HepG2 (cell line): ENCODE measurements around the gene IL6ST. TPM values are rescaled to one million over a fixed set of nuclear protein-coding genes. Genes with fewer than 3 reads are reported as not detected.

Experiments used
- ATAC-seq: fragments of 200-7000 bp; cut with Tn5 transposase; 3 replicates; pipeline ENCODE4 v1.9.1; 2020; ENCODE audit warnings: mild to moderate bottlenecking, moderate library complexity
- BruUV-seq: library from RNA; stranded (reverse); fragments of 400-500 nt; replicated peaks from 2 replicates; lab custom pipeline; 2021; lab: Mats Ljungman, UMichigan
- CTCF ChIA-PET: fragments of 300-600 bp; formaldehyde crosslinking; extraction: SDS; loops from one replicate; lab custom pipeline; 2021; ENCODE audit warnings: low total read pairs, inconsistent platforms, low intra/inter-chr PET ratio; lab: Yijun Ruan, JAX
- POLR2A ChIA-PET: fragments of 350-600 bp; sonication (Branson Sonifier 250); formaldehyde crosslinking; loops from one replicate; lab custom pipeline; 2020; ENCODE audit warnings: antibody characterized with exemption, inconsistent platforms; lab: Yijun Ruan, JAX
- DNase-seq: peaks from one replicate; pipeline ENCODE4 v3.0.0-alpha.2; 2015; ENCODE audit warnings: low spot score
- FAIRE-seq: peaks from 3 replicates; lab custom pipeline; 2011; peaks lifted over from hg19 to GRCh38; lab: Jason Lieb, UNC
- H2AFZ ChIP-seq: one replicate; pipeline ENCODE4 v1.6.1; 2011; ENCODE audit warnings: low read length, inconsistent platforms
- H3K27ac ChIP-seq: fragments of 300-600 bp; 3 replicates; pipeline ENCODE4 v1.8.0; 2011; ENCODE audit warnings: mixed run types, mild to moderate bottlenecking, mixed read lengths, low read length, inconsistent platforms; ENCODE audit not compliant: insufficient read depth; ENCODE audit errors: extremely low read length
- H3K27me3 ChIP-seq, 2 experiments: fragments of 200-600 bp in 1 of 2; 2 replicates in 1 of 2; 3 replicates in 1 of 2; pipeline versions ENCODE4 v1.6.0 to v1.8.0; 2011; ENCODE audit warnings: low read length in 2 of 2, mild to moderate bottlenecking in 2 of 2, moderate library complexity in 2 of 2, inconsistent platforms in 1 of 2; ENCODE audit not compliant: insufficient read depth in 2 of 2, control insufficient read depth in 1 of 2
- H3K36me3 ChIP-seq, 2 experiments: fragments of 200-600 bp in 1 of 2; replicated peaks in 1 of 2; 2 replicates in 1 of 2; 3 replicates in 1 of 2; pipeline versions ENCODE4 v1.5.1 to v1.8.0; 2011; ENCODE audit warnings: low read length in 2 of 2, inconsistent platforms in 1 of 2; ENCODE audit not compliant: insufficient read depth in 2 of 2, control insufficient read depth in 1 of 2
- H3K4me1 ChIP-seq: 2 replicates; pipeline ENCODE4 v1.5.1; 2012; ENCODE audit warnings: low read length, inconsistent platforms; ENCODE audit not compliant: insufficient read depth
- H3K4me2 ChIP-seq: 2 replicates; pipeline ENCODE4 v1.6.0; 2011; ENCODE audit warnings: low read depth, low read length, inconsistent platforms
- H3K4me3 ChIP-seq, 3 experiments: fragments of 200-600 bp in 1 of 3; sonication (generic), shearing (Covaris generic) in 1 of 3; replicated peaks in 1 of 3; 2 replicates each; pipeline ENCODE4 v1.5.1; 2011 to 2016; ENCODE audit warnings: low read length in 3 of 3, inconsistent platforms in 2 of 3, low read depth in 2 of 3, mild to moderate bottlenecking in 2 of 3, control low read depth in 1 of 3, mixed read lengths in 1 of 3; ENCODE audit not compliant: insufficient read depth in 1 of 3
- H3K79me2 ChIP-seq: one replicate; pipeline ENCODE4 v1.6.1; 2011; ENCODE audit warnings: low read length, inconsistent platforms; ENCODE audit not compliant: insufficient read depth
- H3K9ac ChIP-seq: 2 replicates; pipeline ENCODE4 v1.6.0; 2011; ENCODE audit warnings: mild to moderate bottlenecking, low read depth, low read length, inconsistent platforms; ENCODE audit not compliant: insufficient read depth
- H3K9me3 ChIP-seq: 2 replicates; pipeline ENCODE4 v1.5.1; 2012; ENCODE audit warnings: mild to moderate bottlenecking, low read length
- H4K20me1 ChIP-seq: 2 replicates; pipeline ENCODE4 v1.6.0; 2011; ENCODE audit warnings: inconsistent platforms, mild to moderate bottlenecking, low read length, moderate library complexity; ENCODE audit not compliant: insufficient read depth
- NFIC ChIP-seq: IDR thresholded peaks from 2 replicates; pipeline ENCODE4 v1.6.1; 2012; ENCODE audit warnings: mild to moderate bottlenecking, low read length, inconsistent platforms
- RBM39 ChIP-seq: fragments of 200-400 bp; formaldehyde crosslinking; IDR thresholded peaks from one replicate; pipeline ENCODE4 v1.6.1; 2018; ENCODE audit warnings: antibody characterized with exemption, mild to moderate bottlenecking, low read depth, low read length; ENCODE audit not compliant: poor library complexity, severe bottlenecking
- RORA ChIP-seq: sonication (generic); formaldehyde crosslinking; IDR thresholded peaks from 2 replicates; pipeline ENCODE4 v1.5.0; 2020; ENCODE audit warnings: mild to moderate bottlenecking, missing genetic modification reagents, moderate library complexity
- TFAP4 ChIP-seq: sonication (generic); IDR thresholded peaks from 2 replicates; pipeline ENCODE4 v1.6.1; 2016; ENCODE audit warnings: low read depth, borderline replicate concordance
- THYN1 ChIP-seq: sonication (generic); formaldehyde crosslinking; IDR thresholded peaks from 2 replicates; pipeline ENCODE4 v1.8.1; 2023; ENCODE audit warnings: low read depth, mild to moderate bottlenecking, moderate library complexity, missing genetic modification reagents, borderline replicate concordance
- TRAFD1 ChIP-seq: sonication (generic); formaldehyde crosslinking; IDR thresholded peaks from 2 replicates; pipeline ENCODE4 v1.5.1; 2020; ENCODE audit warnings: missing genetic modification reagents, mild to moderate bottlenecking, borderline replicate concordance
- ZFP36L2 ChIP-seq: sonication (generic); formaldehyde crosslinking; IDR thresholded peaks from 2 replicates; pipeline ENCODE4 v1.4.0; 2020; ENCODE audit warnings: missing genetic modification reagents
- ZNF101 ChIP-seq: sonication (generic); formaldehyde crosslinking; IDR thresholded peaks from 2 replicates; pipeline ENCODE4 v1.4.0; 2020; ENCODE audit warnings: mild to moderate bottlenecking, low read depth, missing genetic modification reagents, borderline replicate concordance
- ZNF143 ChIP-seq: sonication (generic); formaldehyde crosslinking; IDR thresholded peaks from 2 replicates; pipeline ENCODE4 v1.4.0; 2020; ENCODE audit warnings: missing genetic modification reagents
- ZNF331 ChIP-seq: sonication (generic); formaldehyde crosslinking; IDR thresholded peaks from 2 replicates; pipeline ENCODE4 v1.4.0; 2020; ENCODE audit warnings: missing genetic modification reagents
- ZNF878 ChIP-seq: sonication (generic); formaldehyde crosslinking; IDR thresholded peaks from 2 replicates; pipeline ENCODE4 v1.8.1; 2023; ENCODE audit warnings: mild to moderate bottlenecking, missing genetic modification reagents, moderate library complexity
- ZNF883 ChIP-seq: sonication (generic); formaldehyde crosslinking; IDR thresholded peaks from 2 replicates; pipeline ENCODE4 v1.5.1; 2020; ENCODE audit warnings: mild to moderate bottlenecking, missing genetic modification reagents; ENCODE audit errors: not compliant biosample characterization
- ZSCAN25 ChIP-seq: sonication (generic); formaldehyde crosslinking; IDR thresholded peaks from 2 replicates; pipeline ENCODE4 v1.8.0; 2022; ENCODE audit warnings: mild to moderate bottlenecking, missing genetic modification reagents
- ZSCAN31 ChIP-seq: sonication (generic); formaldehyde crosslinking; IDR thresholded peaks from 2 replicates; pipeline ENCODE4 v1.5.0; 2020; ENCODE audit warnings: low read depth, mild to moderate bottlenecking, missing genetic modification reagents
- ZUFSP ChIP-seq: sonication (generic); formaldehyde crosslinking; IDR thresholded peaks from 2 replicates; pipeline ENCODE4 v1.9.0; 2021; ENCODE audit warnings: missing genetic modification reagents, mild to moderate bottlenecking, borderline replicate concordance
- WGBS: methylation state at CpG from one replicate; pipeline ENCODE4 v1.1.6; 2017; ENCODE audit warnings: low lambda C conversion rate; 5-methylcytosine and 5-hydroxymethylcytosine counted together
- in situ Hi-C: cut with HindIII; loops from 2 replicates; pipeline ENCODE4 v1.10.0; 2017; ENCODE audit warnings: low pct_unique_long_range_greater_than_20kb; ENCODE audit not compliant: extremely low pct_ligation_motif_present
- intact Hi-C: fragments of 100-400 bp; cut with micrococcal nuclease; formaldehyde crosslinking; loops from one replicate; pipeline ENCODE4 v1.10.0; 2022; ENCODE audit not compliant: unreplicated experiment
- polyA plus RNA-seq, 8 experiments: library from polyadenylated mRNA; depleted of rRNA in 3 of 8; stranded (reverse) in 7 of 8; unstranded in 1 of 8; fragments of >200 nt; fragmentation: Illumina TruSeq in 4 of 8; extraction: Trizol in 4 of 8; gene quantifications; 2 replicates each; pipeline versions ENCODE4 v1.2.1 to v1.2.3, GENCODE V29; 2011 to 2016; ENCODE audit warnings: low read depth in 4 of 8, missing spikeins in 1 of 8, mixed read lengths in 1 of 8; ENCODE audit not compliant: insufficient read depth in 1 of 8
- total RNA-seq, 5 experiments: library from RNA; depleted of rRNA; stranded (reverse); fragments of >200 nt; fragmentation: Illumina TruSeq; extraction: Trizol; gene quantifications; 2 replicates each; pipeline ENCODE4 v1.2.3, GENCODE V29; 2016; ENCODE audit warnings: low read depth in 1 of 5

The IL6ST gene
- total and polyA plus RNA-seq, 2 of the 13 experiments (the other 11 are each of a cell fraction or from before 2014, with no cell fraction given): 66.6 to 166 TPM

GRCh38 chr5:55902696-55903095 is 92.1 kb downstream of the IL6ST start:
- Histone ChIP-seq H4K20me1 (no peaks in the 10 kb centered on the region), H2AFZ (no peak overlapping the region), H3K9ac (no peak overlapping the region), H3K4me3 (no peak overlapping the region), H3K27ac (no peak overlapping the region), H3K36me3 (no peaks in the 10 kb centered on the region), H3K9me3 (no peaks in the 10 kb centered on the region), H3K4me2 (no peak overlapping the region), H3K27me3 (0 out of 5 replicates have a peak, but pooled peaks cover 0 to 3% of the 10 kb centered on the region in 2 experiments), H3K79me2 (no peaks in the 10 kb centered on the region), H3K4me1 (peaks cover 10% of the 10 kb centered on the region)
- FAIRE-seq (no peak), ATAC-seq (no peak), DNase-seq (no peak)
- in situ Hi-C loops (no loop called here), intact Hi-C loops (no loop called here)
- BruUV-seq: no TSS peak
- WGBS: 52% methylated on average over 4 of the region's 5 CpGs
- no peak for TF ChIP-seq NFIC
- no peak for TF ChIP-seq RORA (CRISPR knock-in tag)
- no peak for TF ChIP-seq TFAP4
- no peak for TF ChIP-seq ZUFSP (CRISPR knock-in tag)
- no peak for TF ChIP-seq ZNF878 (CRISPR knock-in tag)
- TF ChIP-seq ZFP36L2 (CRISPR knock-in tag): no peak
- TF ChIP-seq ZNF331: no peak
- TF ChIP-seq ZNF143 (CRISPR knock-in tag): no peak
- no peak for TF ChIP-seq RBM39
- no peak for TF ChIP-seq THYN1 (CRISPR knock-in tag)
- no peak for TF ChIP-seq ZNF883 (CRISPR knock-in tag)
- no peak for TF ChIP-seq TRAFD1 (CRISPR knock-in tag)
- TF ChIP-seq ZNF101 (CRISPR knock-in tag): no peak
- TF ChIP-seq ZSCAN25 (CRISPR knock-in tag): no peak
- no peak for TF ChIP-seq ZSCAN31 (CRISPR knock-in tag)
- CTCF ChIA-PET: no interaction called here
- POLR2A ChIA-PET: no interaction called here
